NCI-H2227 treated with DMSO at 0.1 percent for 48 hours (cell line): ENCODE data around the gene DACT2.
"Not testable (repeated sequence)": the region's sequence is repeated elsewhere in the genome, so short reads cannot be mapped to it uniquely, and the experiment has no call there.

Experiments
- DNase-seq: peaks from one replicate; lab custom pipeline; 2025; lab: John Stamatoyannopoulos, UW

The DACT2 gene

DNA sequence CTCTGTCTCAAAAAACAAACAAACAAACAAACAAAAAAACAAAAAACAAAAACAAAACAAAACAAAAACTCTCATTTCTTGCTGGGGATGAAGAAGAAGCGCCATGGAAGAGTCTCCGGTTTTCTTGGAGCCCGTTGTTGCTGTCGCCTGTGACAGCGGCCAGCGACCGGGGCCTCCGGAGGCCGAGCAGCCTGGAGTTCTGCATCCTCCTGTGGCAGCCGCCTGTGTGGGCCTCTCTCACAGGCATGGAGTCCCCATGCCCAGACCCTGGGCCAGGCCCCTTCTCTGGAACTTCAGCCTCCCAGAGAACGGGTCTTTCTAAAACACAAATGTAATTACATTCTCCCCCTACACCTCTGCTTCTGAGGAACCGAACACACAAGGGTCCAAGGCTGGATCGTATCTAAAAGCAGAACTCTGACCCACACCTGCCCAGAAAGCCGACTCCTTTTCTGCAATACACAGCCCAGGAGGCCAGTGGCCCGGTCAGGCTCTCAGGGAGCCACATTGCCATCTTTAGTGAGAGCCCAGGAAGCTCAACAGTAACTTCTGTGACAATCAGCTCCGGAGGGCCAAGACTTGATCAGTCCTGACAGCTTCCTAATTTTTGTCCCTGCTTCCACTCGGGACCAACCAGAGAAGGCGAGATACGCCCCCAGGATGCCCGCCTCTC is 18.5 kb downstream of the DACT2 start:
- no peak for DNase-seq

DNA sequence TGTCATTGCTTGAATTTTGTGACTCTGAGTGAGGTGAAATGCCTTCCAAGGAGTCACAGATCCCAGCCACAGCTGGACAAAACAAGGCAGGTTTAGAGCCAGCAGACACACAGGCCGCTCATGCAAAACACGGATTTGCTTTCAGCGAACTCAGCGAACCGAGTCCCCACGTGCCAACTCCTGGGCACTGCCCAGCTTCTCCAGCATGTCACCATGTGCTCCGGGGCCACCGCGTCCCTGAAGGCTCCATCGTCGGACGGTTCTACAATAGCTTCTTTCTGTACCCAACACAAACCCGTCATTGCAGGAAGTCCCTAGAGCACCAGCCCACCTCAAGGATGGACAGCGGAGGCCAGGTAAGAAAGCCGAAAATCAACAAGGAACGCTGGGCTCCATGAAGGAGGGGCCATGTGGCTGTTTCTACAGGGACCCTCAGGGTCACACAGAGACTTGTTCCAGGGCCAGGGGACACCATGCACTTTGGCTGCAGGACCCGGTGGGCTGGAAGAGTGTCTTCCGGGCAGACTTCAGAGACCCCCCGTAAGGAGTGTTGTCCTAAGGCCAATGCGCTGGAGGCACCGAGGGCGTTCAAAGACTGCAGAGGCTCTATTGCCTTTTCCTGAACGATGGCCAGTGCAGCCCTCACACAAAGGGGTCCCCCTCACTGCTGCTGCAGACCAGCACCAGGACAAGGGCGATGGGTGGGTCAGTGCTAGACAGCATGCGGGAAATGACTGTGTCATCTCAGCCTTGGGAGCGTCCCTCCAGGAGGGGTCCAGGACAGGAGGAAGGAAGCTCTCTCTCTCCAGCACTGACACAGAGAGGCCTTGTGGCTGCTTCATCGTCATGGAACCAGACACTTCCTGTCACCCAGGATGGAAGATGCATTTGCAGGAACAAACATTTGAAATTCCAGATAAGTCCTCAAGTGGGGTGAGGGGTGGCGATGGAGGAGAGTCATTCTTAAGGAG is 19.8 kb downstream of the DACT2 start:
- DNase-seq = no peak

DNA sequence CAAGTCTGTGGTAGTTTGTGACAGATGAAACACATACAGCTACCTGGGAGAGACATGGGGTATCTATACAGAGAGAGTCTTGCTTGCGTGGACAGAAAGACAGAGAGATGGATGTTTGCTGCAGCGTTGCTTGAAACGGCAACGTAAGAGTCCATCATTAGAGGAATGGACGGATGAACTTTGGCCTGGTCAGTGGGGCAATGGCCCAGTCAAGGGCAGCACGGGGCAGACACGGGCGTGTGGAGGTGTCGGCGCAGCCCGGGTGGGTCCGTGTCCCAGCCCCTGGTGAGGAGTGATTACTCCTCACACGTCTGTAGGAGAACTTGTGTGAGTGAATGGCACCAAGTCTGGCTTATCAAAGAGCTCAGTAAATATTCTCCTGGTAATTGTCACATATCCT is 21.9 kb downstream of the DACT2 start:
- no peak for DNase-seq

GRCh38 chr6:168294901-168295300 is 24.7 kb downstream of the DACT2 start:
- no peak for DNase-seq

DNA sequence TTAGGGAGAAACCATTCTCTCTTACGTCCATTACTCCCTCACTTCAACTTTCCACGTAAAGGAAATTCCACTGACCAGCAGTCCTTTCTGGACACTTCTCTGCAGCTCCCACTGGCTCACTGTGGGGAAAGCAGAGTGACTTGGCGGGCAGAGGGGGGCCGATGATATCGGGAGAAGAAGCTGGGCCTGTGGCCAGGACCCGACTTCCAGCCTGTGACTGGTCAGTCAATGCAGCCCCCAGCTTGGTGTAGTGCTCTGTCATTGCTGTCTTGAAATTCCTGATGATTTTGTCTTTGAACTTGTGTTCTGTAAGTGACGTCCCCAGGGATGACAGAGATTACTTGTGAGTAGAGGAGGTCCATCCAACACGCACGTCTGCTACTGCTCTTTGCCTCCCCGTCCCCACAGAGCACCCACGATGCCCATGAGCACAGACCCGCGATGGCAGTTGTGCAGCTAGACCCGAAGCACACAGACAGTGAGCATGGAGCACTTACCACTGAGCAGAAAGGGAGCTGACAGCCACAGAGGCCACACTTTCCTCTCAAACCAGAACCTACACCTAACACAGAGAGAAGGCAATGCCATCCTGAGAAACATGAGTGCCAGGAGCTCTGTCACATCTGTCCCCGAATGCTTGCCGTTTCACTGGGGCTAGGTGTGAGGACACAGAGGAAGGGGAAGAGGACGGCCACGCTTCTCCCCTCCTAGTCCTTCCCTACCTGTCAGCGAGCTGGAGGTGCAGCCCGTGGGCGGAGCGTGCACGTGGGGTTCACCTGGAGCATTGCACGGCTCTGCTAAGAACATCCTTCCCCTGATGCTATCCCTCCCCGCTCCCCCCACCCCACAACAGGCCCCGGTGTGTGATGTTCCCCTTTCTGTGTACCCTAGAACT is 25.7 kb downstream of the DACT2 start:
- DNase-seq = no peak

GRCh38 chr6:168292826-168293225 is 26.8 kb downstream of the DACT2 start:
- no peak for DNase-seq

GRCh38 chr6:168291450-168291849 is 28.1 kb downstream of the DACT2 start:
- DNase-seq = no peak

GRCh38 chr6:168290095-168290494 is 29.5 kb downstream of the DACT2 start:
- DNase-seq = no peak

DNA sequence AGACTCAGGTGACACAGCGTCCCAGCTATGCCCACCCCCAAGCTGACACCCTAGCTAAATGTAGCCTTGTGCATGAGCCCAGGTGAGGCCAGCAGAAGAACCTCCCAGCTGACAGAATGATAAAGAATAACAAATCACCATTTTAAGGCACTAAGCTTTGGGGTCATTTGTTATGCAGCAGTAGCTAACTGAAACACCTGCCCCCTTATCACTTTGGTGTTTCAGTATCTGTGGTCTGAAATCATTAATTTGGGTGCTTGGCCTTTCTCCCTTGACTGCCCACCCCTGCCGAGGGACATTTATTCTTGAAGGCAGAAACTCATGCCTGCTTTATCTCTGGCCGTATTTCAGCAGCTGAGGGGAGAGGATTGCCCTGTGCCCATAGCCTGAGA is 30.0 kb downstream of the DACT2 start:
- DNase-seq = no peak

DNA sequence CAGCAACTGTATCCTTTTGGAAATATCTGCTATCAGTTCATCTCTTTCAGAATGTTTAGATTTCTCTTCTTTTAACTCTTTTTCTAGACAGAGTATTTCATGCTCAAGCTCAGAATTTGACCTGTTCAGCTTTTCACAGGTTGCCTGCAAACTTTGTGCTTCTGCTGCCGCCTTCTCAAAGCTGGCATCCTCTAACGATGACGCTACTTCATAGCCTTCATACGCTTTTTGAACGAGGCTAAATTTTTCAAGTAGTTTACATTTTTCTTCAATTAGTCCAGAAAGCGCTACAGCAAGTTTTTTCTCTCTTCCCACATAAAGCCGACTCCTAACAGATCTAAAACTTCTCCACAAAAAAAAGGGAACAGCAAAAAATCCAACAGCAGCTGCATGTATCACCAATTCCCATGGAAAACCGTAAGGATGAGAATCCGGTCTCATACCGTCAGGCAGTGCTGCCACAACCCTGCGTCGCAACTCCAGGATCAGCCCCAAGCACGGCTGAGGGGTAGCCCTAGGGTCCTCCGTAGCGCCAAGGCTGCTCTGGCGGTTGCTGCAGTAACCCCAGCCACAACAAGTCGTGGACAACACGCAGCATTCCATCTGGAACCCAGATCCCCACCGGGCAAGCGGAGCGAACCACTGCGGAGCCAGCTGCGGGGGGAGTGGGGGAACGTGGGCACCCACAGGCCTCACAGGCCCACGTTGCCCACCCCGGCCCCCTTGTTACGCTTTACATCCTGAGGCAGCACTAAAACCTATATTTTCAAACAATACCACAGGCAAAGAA is 30.6 kb downstream of the DACT2 start:
- DNase-seq = no peak

GRCh38 chr6:168287460-168287859 is 32.1 kb downstream of the DACT2 start:
- not testable (repeated sequence) for DNase-seq

GRCh38 chr6:168286771-168287446 is 32.7 kb downstream of the DACT2 start:
- DNase-seq = not testable (repeated sequence)

- no peak for DNase-seq
Observed at GRCh38 chr6:168286116-168286515, 33.5 kb downstream of the DACT2 start.

DNA sequence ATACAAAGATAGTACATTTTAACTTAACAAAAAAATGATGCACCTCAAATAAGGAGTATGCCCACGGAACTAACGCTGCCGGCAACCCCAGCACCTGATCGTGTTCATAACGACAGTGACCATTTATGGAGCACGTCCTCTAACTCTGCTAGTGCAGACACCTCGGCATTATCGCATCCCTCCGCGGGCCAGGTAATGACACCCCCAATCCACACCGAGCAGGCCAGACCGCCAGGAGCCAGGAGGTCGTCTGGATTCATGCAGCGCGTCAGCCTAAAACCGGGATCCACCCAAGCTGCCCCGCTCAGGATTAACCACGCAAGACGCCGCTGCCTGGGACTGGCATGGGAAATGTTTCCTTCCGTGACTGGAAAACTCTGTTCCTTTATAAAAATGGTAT is 34.1 kb downstream of the DACT2 start:
- no peak for DNase-seq

DNA sequence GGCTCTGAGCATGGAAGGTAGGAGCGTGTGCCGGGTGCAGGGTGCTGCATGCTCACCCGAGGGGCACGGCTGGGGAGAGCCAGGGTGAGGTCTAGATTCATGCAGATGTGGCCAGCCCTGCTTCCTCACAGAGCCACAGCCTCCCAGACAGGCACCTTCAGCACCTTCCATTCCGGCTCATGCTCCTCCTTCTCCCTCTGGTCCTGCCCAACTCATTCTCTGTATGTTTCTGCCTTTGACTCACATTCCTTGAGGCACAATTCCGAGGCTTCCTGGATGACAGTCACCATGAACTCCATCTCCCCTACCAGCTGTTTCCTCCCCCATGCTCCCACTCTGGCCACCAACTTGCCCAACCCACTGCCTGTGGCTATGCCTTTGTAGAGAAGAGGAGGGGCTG is 35.4 kb downstream of the DACT2 start:
- DNase-seq = no peak

- no peak for DNase-seq
Observed at GRCh38 chr6:168283686-168284025, 35.9 kb downstream of the DACT2 start.

- DNase-seq = no peak
Observed at GRCh38 chr6:168282985-168283685, 36.4 kb downstream of the DACT2 start.

DNA sequence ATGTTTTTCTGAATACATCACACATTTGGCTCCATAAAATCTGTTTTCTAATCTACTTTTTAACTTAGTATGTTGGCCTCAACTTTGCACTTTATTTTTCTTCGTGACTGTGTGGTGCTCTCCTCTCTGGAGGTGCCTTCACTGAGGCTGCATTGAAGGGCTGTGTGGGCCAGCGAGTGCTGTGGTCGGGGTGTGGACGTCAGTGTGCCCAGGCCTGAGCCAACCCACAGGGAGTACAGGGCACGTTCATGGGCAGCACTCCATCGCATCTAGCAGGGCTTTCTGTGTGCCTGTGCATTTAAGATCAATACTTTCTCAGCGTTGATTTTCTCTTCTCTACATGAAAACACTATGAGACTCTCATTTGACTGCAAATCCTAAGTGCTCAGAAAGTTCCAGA is 37.8 kb downstream of the DACT2 start:
- DNase-seq = no peak

- not testable (repeated sequence) for DNase-seq
Observed at GRCh38 chr6:168281314-168281713, 38.3 kb downstream of the DACT2 start.

- DNase-seq = no peak
Observed at GRCh38 chr6:168280899-168281245, 38.7 kb downstream of the DACT2 start.
